ENCODE results near the gene SLC13A2. TPM values are rescaled to one million over a fixed set of nuclear protein-coding genes. Genes with fewer than 3 reads are reported as not detected.

The SLC13A2 gene
- total RNA-seq, 1 donor: not detected

DNA sequence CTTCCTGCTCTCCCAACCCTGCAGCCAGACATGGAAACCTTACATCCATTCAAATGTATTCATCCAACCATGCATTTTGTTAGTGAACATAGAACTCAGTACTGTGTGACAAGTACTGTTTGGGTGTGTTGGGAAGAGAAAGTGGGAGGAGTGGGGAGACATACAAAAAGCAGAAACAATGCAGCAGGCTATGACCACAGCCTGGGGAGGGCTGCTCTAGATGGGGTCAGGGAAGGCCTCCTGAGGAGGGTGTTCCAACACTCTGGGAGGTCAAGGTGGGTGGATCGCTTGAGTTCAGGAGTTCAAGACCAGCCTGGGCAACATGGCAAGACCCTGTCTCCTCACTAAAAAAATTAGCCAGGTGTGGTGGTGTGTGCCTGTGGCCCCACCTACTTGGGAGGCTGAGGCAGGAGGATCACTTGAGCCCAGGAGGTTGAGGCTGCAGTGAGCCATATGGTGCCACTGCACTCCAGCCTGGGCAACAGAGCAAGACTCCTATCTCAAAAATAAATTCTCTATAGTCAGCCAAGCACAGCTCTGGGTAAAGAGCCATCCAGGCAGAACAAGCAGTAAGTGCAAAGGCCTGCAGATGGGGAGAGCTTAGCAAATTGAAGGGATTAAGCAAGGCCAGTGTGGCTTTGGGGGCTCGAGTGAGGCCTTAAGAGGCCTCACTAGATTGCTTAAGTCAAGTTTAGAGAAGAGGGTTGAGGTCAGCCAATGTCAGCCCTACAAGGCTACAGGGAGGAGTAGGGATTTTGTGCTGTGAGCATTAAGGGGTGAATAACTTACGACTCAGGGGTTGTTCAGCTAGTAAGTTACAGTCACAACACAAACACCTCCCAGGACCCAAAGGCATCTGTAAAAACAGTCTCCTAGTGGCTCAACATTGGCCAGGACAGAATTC is 5.5 kb downstream of the SLC13A2 start:
- Histone ChIP-seq H3K27me3 (ENCODE audit: insufficient read depth, low read length) (no peaks in the 10 kb centered on the region), H3K4me1 (ENCODE audit: insufficient read depth, low read length) (peaks cover 11% of the 10 kb centered on the region), H3K9me3 (ENCODE audit: low read depth, low read length) (no peaks in the 10 kb centered on the region), H3K4me3 (ENCODE audit: low read length) (no peak overlapping the region)

GRCh38 chr17:28480278-28480677 is 6.8 kb downstream of the SLC13A2 start:
- H3K27me3 ChIP-seq (ENCODE audit: insufficient read depth, low read length): no peaks in the 10 kb centered on the region
- no peak overlapping the region for H3K4me3 ChIP-seq (ENCODE audit: low read length)
- no peaks in the 10 kb centered on the region for H3K9me3 ChIP-seq (ENCODE audit: low read depth, low read length)
- H3K4me1 ChIP-seq (ENCODE audit: insufficient read depth, low read length): peaks cover 15% of the 10 kb centered on the region

GRCh38 chr17:28480799-28481571 is 7.5 kb downstream of the SLC13A2 start:
- Histone ChIP-seq H3K4me3 (ENCODE audit: low read length) (no peak overlapping the region), H3K9me3 (ENCODE audit: low read depth, low read length) (no peaks in the 10 kb centered on the region), H3K4me1 (ENCODE audit: insufficient read depth, low read length) (peaks cover 8% of the 10 kb centered on the region), H3K27me3 (ENCODE audit: insufficient read depth, low read length) (no peaks in the 10 kb centered on the region)

GRCh38 chr17:28482551-28483199 is 9.2 kb downstream of the SLC13A2 start:
- Histone ChIP-seq H3K9me3 (ENCODE audit: low read depth, low read length) (no peaks in the 10 kb centered on the region), H3K27me3 (ENCODE audit: insufficient read depth, low read length) (no peaks in the 10 kb centered on the region), H3K4me1 (ENCODE audit: insufficient read depth, low read length) (peaks cover 8% of the 10 kb centered on the region), H3K4me3 (ENCODE audit: low read length) (no peak overlapping the region)

DNA sequence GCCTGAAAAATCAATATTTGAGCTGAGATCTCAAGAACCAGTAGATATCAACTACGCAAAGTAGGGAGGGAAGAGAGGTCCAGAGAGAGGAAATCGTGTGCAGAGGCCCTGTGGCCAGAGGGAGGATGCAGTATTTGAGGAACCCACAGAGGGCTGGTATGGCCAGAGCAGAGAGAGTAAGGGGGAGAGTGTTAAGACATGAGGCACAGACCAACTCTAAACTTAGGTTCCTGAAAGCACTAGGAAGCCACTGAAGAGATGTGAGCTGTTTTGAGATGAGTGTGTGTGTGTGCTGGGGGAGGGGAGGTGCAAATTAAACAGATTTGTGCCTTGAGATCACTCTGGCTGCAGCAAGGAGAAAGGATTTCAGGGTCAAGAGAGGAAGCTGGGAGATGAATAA is 10.9 kb downstream of the SLC13A2 start:
- H3K4me3 ChIP-seq (ENCODE audit: low read length): no peak overlapping the region
- no peaks in the 10 kb centered on the region for H3K9me3 ChIP-seq (ENCODE audit: low read depth, low read length)
- peaks cover 8% of the 10 kb centered on the region for H3K4me1 ChIP-seq (ENCODE audit: insufficient read depth, low read length)
- no peaks in the 10 kb centered on the region for H3K27me3 ChIP-seq (ENCODE audit: insufficient read depth, low read length)

DNA sequence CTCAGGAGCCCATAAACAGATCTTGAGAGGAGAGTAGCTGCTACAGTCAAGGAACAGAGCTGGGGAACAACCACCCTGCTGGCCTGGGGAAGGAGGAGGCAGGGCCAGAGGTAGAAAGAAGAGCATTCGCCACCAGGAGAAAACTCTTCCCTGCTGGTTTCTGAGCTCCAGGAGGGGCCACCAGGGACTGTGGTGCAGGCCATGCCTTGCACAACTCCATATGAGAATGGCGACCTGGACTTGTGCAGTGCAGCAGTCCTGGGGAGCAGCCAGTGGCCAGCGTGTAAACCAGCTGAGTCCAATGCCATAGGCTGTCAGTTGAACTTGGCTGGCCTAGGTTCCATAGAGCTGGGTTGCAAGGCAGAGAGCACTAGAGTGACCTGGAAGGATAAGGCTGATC is 11.6 kb downstream of the SLC13A2 start:
- Histone ChIP-seq H3K9me3 (ENCODE audit: low read depth, low read length) (no peaks in the 10 kb centered on the region), H3K4me3 (ENCODE audit: low read length) (no peak overlapping the region), H3K4me1 (ENCODE audit: insufficient read depth, low read length) (peaks cover 8% of the 10 kb centered on the region), H3K27me3 (ENCODE audit: insufficient read depth, low read length) (no peaks in the 10 kb centered on the region)

GRCh38 chr17:28487881-28488532 is 14.6 kb downstream of the SLC13A2 start:
- H3K4me1 ChIP-seq (ENCODE audit: insufficient read depth, low read length): peaks cover 8% of the 10 kb centered on the region
- no peak overlapping the region for H3K4me3 ChIP-seq (ENCODE audit: low read length)
- no peaks in the 10 kb centered on the region for H3K27me3 ChIP-seq (ENCODE audit: insufficient read depth, low read length)
- H3K9me3 ChIP-seq (ENCODE audit: low read depth, low read length): no peaks in the 10 kb centered on the region

DNA sequence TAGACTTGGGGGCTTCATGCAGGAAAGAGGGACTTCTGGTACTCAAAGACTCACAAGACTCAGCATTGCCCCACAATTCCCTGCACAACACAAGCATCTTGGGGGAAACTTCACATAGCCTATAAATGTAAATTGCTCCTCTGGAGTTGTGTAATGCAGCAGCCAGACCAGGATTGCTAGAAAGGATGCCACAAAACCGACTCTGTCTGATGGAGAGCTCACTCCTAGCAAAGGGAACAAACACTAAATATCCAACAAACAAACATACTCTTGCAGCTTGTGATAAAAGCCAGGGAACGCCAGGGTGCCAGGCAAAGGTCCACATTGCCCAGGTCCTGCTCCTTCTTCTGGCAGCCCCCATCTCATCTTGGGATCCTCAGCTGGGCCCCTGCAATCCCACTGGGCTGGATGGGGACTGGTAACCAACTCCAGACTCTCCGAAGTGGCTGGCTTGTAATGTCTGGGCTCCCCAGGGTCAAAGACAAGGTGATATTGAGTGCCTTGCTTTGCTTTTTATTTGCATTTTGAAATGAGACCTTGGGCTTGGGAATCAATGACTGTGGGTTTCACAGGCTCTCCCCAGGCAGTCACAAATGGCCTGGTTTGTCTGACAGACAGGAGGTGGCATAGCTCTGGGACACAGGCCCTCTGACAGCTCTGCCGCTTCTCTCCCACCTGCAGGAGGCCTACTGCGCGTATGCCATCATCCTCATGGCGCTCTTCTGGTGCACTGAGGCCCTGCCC is 15.3 kb downstream of the SLC13A2 start:
- Histone ChIP-seq H3K4me3 (ENCODE audit: low read length) (no peak overlapping the region), H3K4me1 (ENCODE audit: insufficient read depth, low read length) (peaks cover 8% of the 10 kb centered on the region), H3K27me3 (ENCODE audit: insufficient read depth, low read length) (no peaks in the 10 kb centered on the region), H3K9me3 (ENCODE audit: low read depth, low read length) (no peaks in the 10 kb centered on the region)

GRCh38 chr17:28491286-28491685 is 17.8 kb downstream of the SLC13A2 start:
- Histone ChIP-seq H3K4me1 (ENCODE audit: insufficient read depth, low read length) (no peaks in the 10 kb centered on the region), H3K27me3 (ENCODE audit: insufficient read depth, low read length) (no peaks in the 10 kb centered on the region), H3K9me3 (ENCODE audit: low read depth, low read length) (no peaks in the 10 kb centered on the region), H3K4me3 (ENCODE audit: low read length) (no peak overlapping the region)

DNA sequence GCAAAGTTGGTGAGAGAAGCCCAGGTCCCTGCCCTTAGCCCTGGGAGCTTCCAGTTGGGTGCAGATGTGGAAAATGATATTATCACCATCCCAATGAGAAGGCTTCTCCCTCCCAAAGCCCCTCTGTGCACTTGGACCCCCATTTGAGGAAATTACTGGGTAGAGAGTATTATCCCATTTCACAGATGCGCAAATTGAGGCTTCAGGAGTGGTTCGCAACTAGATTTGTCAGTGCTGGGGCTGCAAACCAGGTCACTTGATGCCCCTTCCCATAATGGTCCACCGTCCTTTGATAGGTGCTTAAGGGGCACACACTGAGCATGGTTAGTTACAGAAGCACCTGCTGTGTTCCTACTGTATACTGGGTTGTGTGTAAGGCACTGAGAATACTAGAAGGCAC is 18.4 kb downstream of the SLC13A2 start:
- Histone ChIP-seq H3K9me3 (ENCODE audit: low read depth, low read length) (no peaks in the 10 kb centered on the region), H3K27me3 (ENCODE audit: insufficient read depth, low read length) (no peaks in the 10 kb centered on the region), H3K4me3 (ENCODE audit: low read length) (no peak overlapping the region), H3K4me1 (ENCODE audit: insufficient read depth, low read length) (no peaks in the 10 kb centered on the region)

GRCh38 chr17:28492352-28493310 is 19.2 kb downstream of the SLC13A2 start:
- H3K9me3 ChIP-seq (ENCODE audit: low read depth, low read length): no peaks in the 10 kb centered on the region
- H3K4me3 ChIP-seq (ENCODE audit: low read length): no peak overlapping the region
- H3K27me3 ChIP-seq (ENCODE audit: insufficient read depth, low read length): no peaks in the 10 kb centered on the region
- H3K4me1 ChIP-seq (ENCODE audit: insufficient read depth, low read length): no peaks in the 10 kb centered on the region

GRCh38 chr17:28493460-28493859 is 20.0 kb downstream of the SLC13A2 start:
- Histone ChIP-seq H3K4me3 (ENCODE audit: low read length) (no peak overlapping the region), H3K4me1 (ENCODE audit: insufficient read depth, low read length) (no peaks in the 10 kb centered on the region), H3K9me3 (ENCODE audit: low read depth, low read length) (no peaks in the 10 kb centered on the region), H3K27me3 (ENCODE audit: insufficient read depth, low read length) (no peaks in the 10 kb centered on the region)

- Histone ChIP-seq H3K4me1 (ENCODE audit: insufficient read depth, low read length) (no peaks in the 10 kb centered on the region), H3K4me3 (ENCODE audit: low read length) (no peak overlapping the region), H3K27me3 (ENCODE audit: insufficient read depth, low read length) (no peaks in the 10 kb centered on the region), H3K9me3 (ENCODE audit: low read depth, low read length) (no peaks in the 10 kb centered on the region)
Observed at GRCh38 chr17:28494445-28495188, 21.2 kb downstream of the SLC13A2 start.
